ENCODE results near the gene XYLT1.
"Not testable (repeated sequence)": the region's sequence is repeated elsewhere in the genome, so short reads cannot be mapped to it uniquely, and the experiment has no call there.

DNA sequence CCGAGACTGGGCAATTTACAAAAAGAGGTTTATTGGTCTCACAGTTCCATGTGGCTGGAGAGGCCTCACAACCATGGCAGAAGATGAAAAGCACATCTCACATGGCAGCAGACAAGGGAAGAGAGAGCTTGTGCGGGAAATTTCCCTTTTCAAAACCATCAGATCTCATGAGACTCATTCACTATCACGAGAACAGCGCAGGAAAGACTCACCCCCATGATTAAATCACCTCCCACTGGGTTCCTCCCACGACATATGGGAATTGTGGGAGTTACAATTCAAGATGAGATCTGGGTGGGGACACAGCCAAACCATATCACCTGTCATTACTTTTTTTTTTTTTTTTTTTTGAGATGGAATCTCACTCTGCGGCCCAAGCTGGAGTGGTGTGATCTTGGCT is 60.4 kb downstream of the XYLT1 start:
- TF ChIP-seq, protein P1, sequence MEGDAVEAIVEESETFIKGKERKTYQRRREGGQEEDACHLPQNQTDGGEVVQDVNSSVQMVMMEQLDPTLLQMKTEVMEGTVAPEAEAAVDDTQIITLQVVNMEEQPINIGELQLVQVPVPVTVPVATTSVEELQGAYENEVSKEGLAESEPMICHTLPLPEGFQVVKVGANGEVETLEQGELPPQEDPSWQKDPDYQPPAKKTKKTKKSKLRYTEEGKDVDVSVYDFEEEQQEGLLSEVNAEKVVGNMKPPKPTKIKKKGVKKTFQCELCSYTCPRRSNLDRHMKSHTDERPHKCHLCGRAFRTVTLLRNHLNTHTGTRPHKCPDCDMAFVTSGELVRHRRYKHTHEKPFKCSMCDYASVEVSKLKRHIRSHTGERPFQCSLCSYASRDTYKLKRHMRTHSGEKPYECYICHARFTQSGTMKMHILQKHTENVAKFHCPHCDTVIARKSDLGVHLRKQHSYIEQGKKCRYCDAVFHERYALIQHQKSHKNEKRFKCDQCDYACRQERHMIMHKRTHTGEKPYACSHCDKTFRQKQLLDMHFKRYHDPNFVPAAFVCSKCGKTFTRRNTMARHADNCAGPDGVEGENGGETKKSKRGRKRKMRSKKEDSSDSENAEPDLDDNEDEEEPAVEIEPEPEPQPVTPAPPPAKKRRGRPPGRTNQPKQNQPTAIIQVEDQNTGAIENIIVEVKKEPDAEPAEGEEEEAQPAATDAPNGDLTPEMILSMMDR (IDR thresholded peaks at IDR 0.05) = not testable (repeated sequence)
- TF ChIP-seq POLR2A (IDR thresholded peaks at IDR 0.05) = not testable (repeated sequence)
